T-helper 17 cell (primary cell): ENCODE measurements around the gene GAREM1. TPM values are rescaled to one million over a fixed set of nuclear protein-coding genes. Genes with fewer than 3 reads are reported as not detected.

Experiments used
- ATAC-seq: fragments of 150-1000 bp; cut with Tn5 transposase; 2 replicates; pipeline ENCODE4 v1.10.0; 2021; ENCODE audit warnings: mild to moderate bottlenecking, moderate library complexity
- DNase-seq, 3 donors: peaks; one replicate each; pipeline versions ENCODE4 v3.0.0 to v3.0.0-alpha.2; 2020 to 2021
- H3K9me3 ChIP-seq: one replicate; pipeline ENCODE4 v1.7.0; 2013; ENCODE audit warnings: low read length, mild to moderate bottlenecking; ENCODE audit not compliant: control insufficient read depth, poor library complexity, severe bottlenecking
- H3K27ac Mint-ChIP-seq: one replicate; pipeline ENCODE4 v1.8.0; 2022; ENCODE audit warnings: mild to moderate bottlenecking, moderate library complexity, mixed read lengths
- H3K27me3 Mint-ChIP-seq: one replicate; pipeline ENCODE4 v1.8.0; 2022; ENCODE audit warnings: mixed read lengths
- H3K36me3 Mint-ChIP-seq: one replicate; pipeline ENCODE4 v1.8.0; 2022; ENCODE audit warnings: low read depth, mixed read lengths
- H3K4me1 Mint-ChIP-seq: one replicate; pipeline ENCODE4 v1.8.0; 2022; ENCODE audit warnings: mild to moderate bottlenecking, mixed read lengths
- H3K4me3 Mint-ChIP-seq: one replicate; pipeline ENCODE4 v1.8.0; 2022; ENCODE audit warnings: mild to moderate bottlenecking, moderate library complexity, mixed read lengths
- total RNA-seq, 4 donors: library from RNA in 2 of 4; stranded (reverse) in 2 of 4; gene quantifications; one replicate each; pipeline ENCODE4 v1.2.3 and lab custom pipeline; 2022 to 2026

GAREM1 gene
- total RNA-seq, 2 donors from 2014 or later, result 0.10 to 0.13 TPM

- no peaks in the 10 kb centered on the region for H3K4me1 Mint-ChIP-seq
- H3K27me3 Mint-ChIP-seq, result peaks cover 22% of the 10 kb centered on the region
- H3K27ac Mint-ChIP-seq, result no peak overlapping the region
- no peak overlapping the region for H3K4me3 Mint-ChIP-seq
- H3K9me3 ChIP-seq, result no peaks in the 10 kb centered on the region
- no peaks in the 10 kb centered on the region for H3K36me3 Mint-ChIP-seq
- no peak for ATAC-seq
- DNase-seq, result no peak
Observed at GRCh38 chr18:32446780-32447179, 23.9 kb downstream of the GAREM1 start.

DNA sequence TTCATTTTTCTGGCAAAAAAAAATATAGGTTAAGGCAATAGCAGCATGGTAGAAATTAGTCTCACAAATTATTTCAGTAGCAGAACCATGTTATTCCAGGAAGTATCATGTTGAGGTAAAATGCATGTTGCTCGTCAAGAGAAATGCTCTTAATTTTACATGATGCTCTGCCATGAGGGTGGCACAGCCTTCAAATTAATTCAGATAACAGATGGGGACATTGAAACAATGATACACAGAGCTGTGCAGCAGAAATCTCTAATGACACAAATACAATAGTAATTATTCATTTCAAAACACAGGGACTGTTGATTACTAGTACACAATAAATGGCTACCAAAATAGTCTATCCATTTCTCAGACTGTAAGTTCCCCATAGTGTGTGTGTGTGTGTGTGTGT is 24.8 kb downstream of the GAREM1 start:
- H3K36me3 Mint-ChIP-seq, result no peaks in the 10 kb centered on the region
- DNase-seq, result no peak
- H3K4me1 Mint-ChIP-seq, result no peaks in the 10 kb centered on the region
- H3K4me3 Mint-ChIP-seq, result no peak overlapping the region
- H3K27ac Mint-ChIP-seq, result no peak overlapping the region
- no peaks in the 10 kb centered on the region for H3K9me3 ChIP-seq
- no peak for ATAC-seq
- H3K27me3 Mint-ChIP-seq, result peaks cover 22% of the 10 kb centered on the region

- Mint-ChIP-seq H3K27me3 (peaks cover 16% of the 10 kb centered on the region), H3K27ac (no peak overlapping the region), H3K36me3 (no peaks in the 10 kb centered on the region), H3K4me1 (no peaks in the 10 kb centered on the region), H3K4me3 (no peak overlapping the region)
- DNase-seq (no peak), ATAC-seq (no peak)
- no peaks in the 10 kb centered on the region for H3K9me3 ChIP-seq
Observed at GRCh38 chr18:32443706-32444215, 26.9 kb downstream of the GAREM1 start.

GRCh38 chr18:32443033-32443705 is 27.5 kb downstream of the GAREM1 start:
- Mint-ChIP-seq H3K27ac (no peak overlapping the region), H3K27me3 (peaks cover 17% of the 10 kb centered on the region), H3K4me3 (no peak overlapping the region), H3K36me3 (no peaks in the 10 kb centered on the region), H3K4me1 (no peaks in the 10 kb centered on the region)
- H3K9me3 ChIP-seq, result no peaks in the 10 kb centered on the region
- ATAC-seq (no peak), DNase-seq (no peak)

DNA sequence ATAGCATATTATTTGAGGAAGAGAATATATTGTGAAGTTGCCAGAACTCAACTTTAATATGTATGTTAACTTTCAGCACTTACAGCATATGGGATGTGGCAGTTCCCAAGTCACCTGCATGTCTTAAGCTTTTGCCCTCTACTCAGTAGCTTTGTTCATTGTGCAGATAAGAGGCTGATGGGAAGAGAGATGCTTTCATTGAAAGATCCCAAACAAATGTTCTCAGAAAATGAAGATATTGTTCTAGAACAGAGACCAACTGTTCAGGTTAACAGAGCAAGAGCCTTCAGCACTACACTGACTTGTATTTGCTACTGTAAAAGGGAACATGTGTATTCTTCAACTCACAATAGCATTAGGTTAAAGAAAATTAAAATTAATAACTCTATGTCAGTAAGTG is 28.1 kb downstream of the GAREM1 start:
- H3K9me3 ChIP-seq, result no peaks in the 10 kb centered on the region
- Mint-ChIP-seq H3K4me3 (no peak overlapping the region), H3K36me3 (no peaks in the 10 kb centered on the region), H3K27me3 (peaks cover 23% of the 10 kb centered on the region), H3K4me1 (no peaks in the 10 kb centered on the region), H3K27ac (no peak overlapping the region)
- DNase-seq, result no peak
- ATAC-seq, result no peak

GRCh38 chr18:32441533-32441932 is 29.1 kb downstream of the GAREM1 start:
- peaks cover 20% of the 10 kb centered on the region for H3K27me3 Mint-ChIP-seq
- H3K9me3 ChIP-seq, result no peaks in the 10 kb centered on the region
- H3K27ac Mint-ChIP-seq, result no peak overlapping the region
- DNase-seq (no peak), ATAC-seq (no peak)
- no peaks in the 10 kb centered on the region for H3K36me3 Mint-ChIP-seq
- H3K4me1 Mint-ChIP-seq, result no peaks in the 10 kb centered on the region
- H3K4me3 Mint-ChIP-seq, result no peak overlapping the region

GRCh38 chr18:32440518-32440917 is 30.2 kb downstream of the GAREM1 start:
- Mint-ChIP-seq H3K4me3 (no peak overlapping the region), H3K4me1 (no peaks in the 10 kb centered on the region), H3K27ac (no peak overlapping the region), H3K36me3 (no peaks in the 10 kb centered on the region), H3K27me3 (peaks cover 19% of the 10 kb centered on the region)
- no peaks in the 10 kb centered on the region for H3K9me3 ChIP-seq
- no peak for ATAC-seq
- no peak for DNase-seq

GRCh38 chr18:32439802-32440201 is 30.9 kb downstream of the GAREM1 start:
- Mint-ChIP-seq H3K27ac (no peak overlapping the region), H3K4me3 (no peak overlapping the region), H3K27me3 (peaks cover 19% of the 10 kb centered on the region), H3K4me1 (no peaks in the 10 kb centered on the region), H3K36me3 (no peaks in the 10 kb centered on the region)
- no peak for ATAC-seq
- no peaks in the 10 kb centered on the region for H3K9me3 ChIP-seq
- no peak for DNase-seq

- H3K9me3 ChIP-seq, result no peaks in the 10 kb centered on the region
- Mint-ChIP-seq H3K4me1 (no peaks in the 10 kb centered on the region), H3K4me3 (no peak overlapping the region), H3K27me3 (peaks cover 19% of the 10 kb centered on the region), H3K27ac (no peak overlapping the region), H3K36me3 (no peaks in the 10 kb centered on the region)
- DNase-seq (no peak), ATAC-seq (no peak)
Observed at GRCh38 chr18:32439241-32439640, 31.4 kb downstream of the GAREM1 start.

DNA sequence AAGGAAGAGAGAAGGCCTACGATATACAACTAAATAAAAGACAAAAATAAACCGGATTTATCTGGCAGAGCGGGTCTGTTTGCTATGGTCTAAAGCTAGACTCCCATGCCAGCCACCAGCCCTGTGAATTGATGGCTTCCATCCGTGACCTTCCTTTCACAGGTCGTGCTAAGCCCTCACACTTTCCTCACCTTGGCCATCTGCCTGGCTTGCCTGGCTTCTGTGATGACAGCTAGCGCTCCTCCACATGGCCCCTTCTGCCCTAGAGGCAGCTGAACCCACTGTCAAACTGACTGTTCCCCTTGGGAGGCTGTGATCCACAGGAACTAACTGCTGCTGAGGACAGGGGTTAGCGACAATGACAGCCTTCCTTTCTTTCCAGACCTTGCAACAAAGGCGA is 32.5 kb downstream of the GAREM1 start:
- no peak for DNase-seq
- no peak overlapping the region for H3K4me3 Mint-ChIP-seq
- no peak for ATAC-seq
- peaks cover 14% of the 10 kb centered on the region for H3K27me3 Mint-ChIP-seq
- no peak overlapping the region for H3K27ac Mint-ChIP-seq
- no peaks in the 10 kb centered on the region for H3K9me3 ChIP-seq
- no peaks in the 10 kb centered on the region for H3K4me1 Mint-ChIP-seq
- no peaks in the 10 kb centered on the region for H3K36me3 Mint-ChIP-seq

DNA sequence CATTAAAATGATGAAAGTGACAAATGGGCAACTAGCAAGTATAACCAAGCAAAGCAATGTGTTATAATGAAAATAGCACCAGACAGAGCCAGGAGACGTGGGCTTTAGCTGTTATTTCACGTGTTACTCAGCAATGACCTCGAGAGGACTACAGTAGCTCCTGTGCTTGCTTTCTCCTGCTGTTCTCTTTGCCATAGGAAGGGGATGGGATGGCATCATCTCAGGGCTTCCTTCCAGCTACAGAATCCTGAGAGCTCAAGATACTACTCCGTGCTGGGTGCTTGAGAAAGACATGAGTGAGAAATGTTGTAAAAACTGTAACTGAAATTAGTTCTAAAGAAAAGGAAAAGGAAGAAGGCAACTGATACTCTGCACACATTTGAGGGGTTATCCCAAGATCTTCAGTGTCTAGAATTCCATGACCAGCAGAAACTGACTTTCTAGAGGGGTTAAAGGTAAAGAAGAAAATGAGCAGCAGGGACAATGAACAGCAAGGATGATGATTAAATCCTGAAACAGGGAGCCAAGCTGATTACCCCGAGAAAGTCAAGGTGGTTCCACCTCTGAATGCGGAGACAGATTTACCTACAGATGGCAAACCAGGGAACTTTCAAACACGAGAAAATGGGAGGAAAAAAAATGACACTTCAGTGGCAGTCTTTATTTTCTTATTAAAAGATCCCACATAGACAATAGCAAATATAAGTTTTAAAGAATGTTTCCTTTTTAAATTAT is 33.4 kb downstream of the GAREM1 start:
- Mint-ChIP-seq H3K4me3 (no peak overlapping the region), H3K4me1 (no peaks in the 10 kb centered on the region), H3K36me3 (no peaks in the 10 kb centered on the region), H3K27me3 (peaks cover 14% of the 10 kb centered on the region), H3K27ac (no peak overlapping the region)
- DNase-seq (no peak), ATAC-seq (no peak)
- no peaks in the 10 kb centered on the region for H3K9me3 ChIP-seq

GRCh38 chr18:32435631-32436500 is 34.8 kb downstream of the GAREM1 start:
- no peaks in the 10 kb centered on the region for H3K9me3 ChIP-seq
- Mint-ChIP-seq H3K27me3 (peaks cover 8% of the 10 kb centered on the region), H3K4me1 (no peaks in the 10 kb centered on the region), H3K36me3 (no peaks in the 10 kb centered on the region), H3K4me3 (no peak overlapping the region), H3K27ac (no peak overlapping the region)
- no peak for DNase-seq
- no peak for ATAC-seq

DNA sequence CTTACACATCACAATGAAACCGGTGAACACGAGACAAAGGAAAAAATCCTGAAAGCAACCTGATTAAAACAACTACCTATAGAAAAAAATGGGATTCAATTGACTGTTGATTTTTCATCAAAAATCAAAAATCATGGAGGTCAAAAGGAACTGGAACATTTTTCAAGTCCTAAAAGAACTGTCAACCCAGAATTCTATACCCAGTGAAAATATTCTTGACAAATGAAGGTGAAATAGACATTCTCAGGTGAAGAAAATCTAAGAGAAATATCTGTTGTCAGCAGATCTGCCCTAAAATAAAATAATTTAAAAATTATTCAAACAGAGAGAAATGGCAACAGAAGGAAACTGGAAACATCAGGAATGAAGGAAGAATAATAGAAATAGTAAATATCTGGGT is 38.9 kb downstream of the GAREM1 start:
- Mint-ChIP-seq H3K27ac (no peak overlapping the region), H3K27me3 (peaks cover 24% of the 10 kb centered on the region), H3K36me3 (no peaks in the 10 kb centered on the region), H3K4me1 (no peaks in the 10 kb centered on the region), H3K4me3 (no peak overlapping the region)
- ATAC-seq (no peak), DNase-seq (no peak)
- no peaks in the 10 kb centered on the region for H3K9me3 ChIP-seq
